GM18951 (cell line): Measurements from ENCODE around the gene LDLRAD4.

Experiments used
- POLR2A ChIP-seq: IDR thresholded peaks from 4 replicates; pipeline ENCODE4 v1.6.1; 2011; ENCODE audit warnings: mild to moderate bottlenecking; ENCODE audit not compliant: insufficient read length, insufficient read depth; ENCODE audit errors: extremely low read depth
- in situ Hi-C: fragments of 300-500 bp; cut with MboI; formaldehyde crosslinking; loops from one replicate; pipeline ENCODE4 v1.12.0; 2022; ENCODE audit warnings: low sequenced_read_pairs, mixed read lengths, inconsistent platforms; ENCODE audit not compliant: unreplicated experiment

Gene LDLRAD4

DNA sequence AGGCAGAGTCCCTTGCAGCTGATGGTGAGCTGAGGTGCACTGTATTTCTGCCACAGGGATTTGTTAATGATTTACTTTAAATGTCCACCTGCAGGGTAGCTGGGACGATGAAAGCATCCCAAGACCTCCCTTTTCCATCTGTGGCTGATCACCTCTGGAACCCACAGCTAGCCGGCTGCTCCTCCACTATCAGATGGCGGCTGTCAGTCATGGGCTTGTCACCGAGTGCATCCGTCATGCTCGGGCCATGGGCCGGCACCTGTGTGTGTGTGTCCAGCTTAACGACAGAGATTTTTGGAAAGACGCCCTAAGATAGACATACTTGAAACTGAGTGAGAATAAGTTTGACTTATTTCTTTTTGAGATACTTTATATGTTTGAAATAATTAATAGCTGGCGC lies 272.6 kb downstream of the LDLRAD4 start:
- in situ Hi-C loops = no loop called here
- no peak for TF ChIP-seq POLR2A

- no peak for TF ChIP-seq POLR2A
- in situ Hi-C loops = no loop called here
These were observed 273.8 kb downstream of the LDLRAD4 start for GRCh38 chr18:13492314-13492713.

DNA sequence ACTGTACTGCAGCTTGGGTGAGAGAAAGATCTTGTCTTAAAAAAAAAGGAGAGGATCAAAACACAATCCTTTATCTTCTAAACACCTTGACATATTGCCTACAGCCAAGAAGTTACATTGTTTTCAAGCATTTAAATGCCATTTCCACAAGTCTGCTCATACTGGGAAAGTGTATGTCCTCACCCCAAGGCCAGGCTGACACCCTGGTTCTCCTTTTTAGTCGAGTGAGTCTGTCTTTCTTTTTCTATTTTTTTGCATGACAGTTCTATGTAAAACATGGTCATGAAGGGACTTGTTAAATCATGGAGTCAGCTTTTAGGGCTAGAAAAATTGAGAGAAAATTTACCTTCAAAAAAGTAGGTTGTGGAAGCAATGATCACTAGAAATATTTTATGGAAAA lies 274.5 kb downstream of the LDLRAD4 start:
- in situ Hi-C loops = no loop called here
- TF ChIP-seq POLR2A = no peak

GRCh38 chr18:13493725-13494124 lies 275.2 kb downstream of the LDLRAD4 start:
- no peak for TF ChIP-seq POLR2A
- in situ Hi-C loops = no loop called here

- TF ChIP-seq POLR2A = no peak
- in situ Hi-C loops = no loop called here
These were observed 276.4 kb downstream of the LDLRAD4 start for GRCh38 chr18:13494871-13495445.

DNA sequence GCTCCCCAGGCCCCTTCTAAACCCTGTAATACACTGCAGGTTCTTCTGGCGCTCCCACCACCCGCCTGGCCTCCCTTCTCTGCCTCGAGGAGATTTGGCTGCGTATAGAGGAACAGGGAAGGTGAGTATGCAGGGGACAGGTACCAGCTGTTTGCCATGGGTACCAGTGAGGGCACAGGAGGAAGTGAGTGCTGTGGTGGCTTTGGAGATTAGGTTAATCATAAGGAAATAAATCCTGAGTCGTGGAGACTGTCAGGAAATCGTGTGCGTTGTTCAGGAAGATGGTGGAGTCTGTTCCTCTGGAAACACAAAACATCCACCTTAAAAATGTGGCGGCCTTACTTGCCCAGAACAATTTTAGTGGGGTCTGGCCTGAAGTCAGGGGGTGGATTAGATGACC lies 277.4 kb downstream of the LDLRAD4 start:
- in situ Hi-C loops = no loop called here
- TF ChIP-seq POLR2A = no peak

- in situ Hi-C loops = no loop called here
- TF ChIP-seq POLR2A = no peak
These were observed 278.2 kb downstream of the LDLRAD4 start for GRCh38 chr18:13496691-13497281.

DNA sequence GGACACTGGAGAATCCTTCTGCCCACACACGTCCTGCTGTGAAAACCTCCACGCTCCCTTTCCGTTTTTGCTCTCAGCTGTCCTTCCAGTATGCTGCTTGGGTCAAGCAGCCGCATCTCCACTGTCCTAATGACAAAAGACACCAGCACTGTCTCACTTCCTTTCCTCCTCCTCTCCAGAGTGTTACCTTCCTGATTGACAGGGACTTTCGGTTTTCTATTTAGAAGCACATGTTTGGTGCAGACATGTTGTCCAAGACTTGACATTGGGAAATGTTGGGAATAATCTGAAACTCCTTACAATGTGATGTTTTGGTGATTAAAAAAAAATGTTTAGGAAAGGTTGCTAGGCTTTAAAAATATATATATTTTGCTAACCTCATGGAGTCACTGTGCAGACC lies 281.2 kb downstream of the LDLRAD4 start:
- in situ Hi-C loops = loop anchor here (25.0 kb wide), 1 partner anchor 1137 kb away; no protein-coding TSS in a partner anchor
- TF ChIP-seq POLR2A = no peak

GRCh38 chr18:13500227-13500865 lies 281.8 kb downstream of the LDLRAD4 start:
- in situ Hi-C loops = loop anchor here (25.0 kb wide), 1 partner anchor 1137 kb away; no protein-coding TSS in a partner anchor

GRCh38 chr18:13500869-13501542 lies 282.4 kb downstream of the LDLRAD4 start:
- no peak for TF ChIP-seq POLR2A
- in situ Hi-C loops = loop anchor here (25.0 kb wide), 1 partner anchor 1136 kb away; no protein-coding TSS in a partner anchor

More at GRCh38 chr18:13500227-13500865, 281.8 kb downstream of the LDLRAD4 start:
- TF ChIP-seq POLR2A = no peak

- in situ Hi-C loops = loop anchor here (25.0 kb wide), 1 partner anchor 1136 kb away; no protein-coding TSS in a partner anchor
These were observed 283.0 kb downstream of the LDLRAD4 start for GRCh38 chr18:13501543-13501887.

DNA sequence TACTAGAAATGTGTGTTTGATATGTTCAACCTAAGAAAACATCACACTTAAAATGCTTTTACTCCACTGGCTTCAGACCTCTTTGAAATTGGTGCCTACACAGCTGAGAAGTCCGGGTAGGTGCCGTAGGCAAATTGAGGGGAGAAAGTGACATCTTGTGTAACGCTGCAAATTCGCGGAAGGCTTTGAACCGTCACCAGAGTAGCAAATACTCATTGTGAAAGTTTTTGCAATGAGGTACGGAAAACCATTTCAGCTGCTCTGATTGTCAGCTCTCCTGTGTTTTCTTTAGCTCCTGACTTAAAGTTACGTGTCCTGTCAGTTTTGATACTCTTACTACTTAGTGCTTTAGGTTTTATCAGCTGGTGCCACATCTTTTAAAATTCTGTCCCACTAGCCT lies 283.3 kb downstream of the LDLRAD4 start:
- in situ Hi-C loops = loop anchor here (25.0 kb wide), 1 partner anchor 1135 kb away; no protein-coding TSS in a partner anchor

More at GRCh38 chr18:13501543-13501887, 283.0 kb downstream of the LDLRAD4 start:
- TF ChIP-seq POLR2A = no peak

DNA sequence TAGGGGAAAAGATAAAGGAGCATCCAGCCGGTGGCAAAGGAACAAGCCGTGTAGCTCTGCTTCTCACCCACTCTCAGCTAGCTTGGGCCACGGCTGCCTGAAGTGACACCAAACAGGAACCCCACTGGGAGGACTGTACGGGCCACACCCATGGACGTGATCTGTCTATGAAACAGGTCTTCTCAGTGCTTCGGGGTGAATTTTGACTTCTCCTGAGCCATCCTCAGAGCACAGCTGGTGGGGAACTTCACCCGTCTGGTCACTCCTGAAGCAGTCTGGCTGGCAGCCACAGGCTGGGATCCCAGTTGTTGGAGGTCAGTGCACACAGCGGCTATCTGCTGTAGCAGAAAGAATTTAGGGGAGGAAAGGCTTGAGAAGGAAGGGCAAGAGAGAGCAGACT lies 284.0 kb downstream of the LDLRAD4 start:
- no peak for TF ChIP-seq POLR2A
- in situ Hi-C loops = loop anchor here (25.0 kb wide), 1 partner anchor 1135 kb away; no protein-coding TSS in a partner anchor

More for the DNA sequence above, 283.3 kb downstream of the LDLRAD4 start:
- TF ChIP-seq POLR2A = no peak
